ENCODE measurements around the gene FOXP1.

FOXP1 gene

DNA sequence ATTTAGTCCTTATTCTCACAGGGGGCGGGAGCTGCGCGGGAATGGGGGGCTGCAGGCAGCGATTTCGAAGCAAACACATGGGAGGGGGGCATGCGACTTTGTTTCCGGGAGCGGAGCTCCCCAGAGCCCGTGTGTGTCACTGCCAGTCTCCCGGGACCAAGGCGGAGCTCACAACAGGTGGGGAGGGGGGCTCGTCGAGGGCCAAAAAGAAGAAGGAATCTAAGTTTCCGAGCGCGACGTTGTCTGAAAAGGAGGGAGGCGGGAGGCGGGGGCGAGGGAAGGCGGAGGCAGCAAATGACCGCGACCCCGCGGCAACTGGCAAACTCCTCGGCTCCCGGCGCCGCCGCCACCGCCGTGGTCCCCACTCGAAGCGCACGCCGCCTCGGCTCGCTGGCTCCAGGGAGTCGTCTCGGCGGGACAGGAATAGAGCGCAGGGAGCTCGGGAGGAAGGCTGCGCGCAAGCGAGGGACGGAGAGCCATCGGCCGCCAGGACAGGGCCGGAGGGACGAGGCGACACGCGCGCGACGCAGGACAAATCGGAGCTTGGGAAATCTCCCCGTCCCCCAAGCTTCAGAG is 1.4 kb downstream of the FOXP1 start:
- DNase-seq (ENCODE audit: insufficient read length, low spot score) = peak; percentile 18

DNA sequence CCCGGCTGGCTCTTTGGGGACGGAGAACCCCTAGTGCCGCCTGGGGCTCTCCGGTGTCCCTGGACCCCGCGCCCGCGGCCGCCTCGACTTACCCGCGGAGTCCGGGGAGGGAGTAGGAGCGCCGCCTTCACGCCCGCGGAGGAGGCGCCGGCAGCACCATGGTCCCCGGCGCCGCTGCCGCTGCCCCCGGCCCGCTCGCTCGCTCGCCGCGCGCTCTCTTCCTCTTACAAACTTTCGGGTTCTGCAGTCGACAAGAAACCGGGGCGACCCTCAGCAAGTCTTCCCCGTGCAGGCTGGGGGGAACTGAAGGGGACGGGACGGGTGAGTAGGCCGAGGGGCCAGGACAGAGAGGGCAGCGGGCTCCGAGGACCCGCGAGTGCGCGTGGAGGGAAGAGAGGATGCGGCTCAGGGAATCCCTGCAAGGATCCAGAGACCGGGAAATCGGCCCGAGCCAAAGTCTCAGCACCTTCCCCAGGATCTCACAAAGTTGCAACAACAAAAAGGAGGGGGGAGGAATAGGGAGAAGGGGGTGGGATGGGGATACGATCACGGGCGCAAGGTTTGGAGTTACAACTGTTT is 2.0 kb downstream of the FOXP1 start:
- DNase-seq (ENCODE audit: insufficient read length, low spot score) = peak; percentile 20
- FAIRE-seq = no peak

More for the DNA sequence above, 1.4 kb downstream of the FOXP1 start:
- peak; percentile 31 for TF ChIP-seq POLR2A (IDR thresholded peaks at IDR 0.05; ENCODE audit: low read depth, low read length)
- no peak for FAIRE-seq

DNA sequence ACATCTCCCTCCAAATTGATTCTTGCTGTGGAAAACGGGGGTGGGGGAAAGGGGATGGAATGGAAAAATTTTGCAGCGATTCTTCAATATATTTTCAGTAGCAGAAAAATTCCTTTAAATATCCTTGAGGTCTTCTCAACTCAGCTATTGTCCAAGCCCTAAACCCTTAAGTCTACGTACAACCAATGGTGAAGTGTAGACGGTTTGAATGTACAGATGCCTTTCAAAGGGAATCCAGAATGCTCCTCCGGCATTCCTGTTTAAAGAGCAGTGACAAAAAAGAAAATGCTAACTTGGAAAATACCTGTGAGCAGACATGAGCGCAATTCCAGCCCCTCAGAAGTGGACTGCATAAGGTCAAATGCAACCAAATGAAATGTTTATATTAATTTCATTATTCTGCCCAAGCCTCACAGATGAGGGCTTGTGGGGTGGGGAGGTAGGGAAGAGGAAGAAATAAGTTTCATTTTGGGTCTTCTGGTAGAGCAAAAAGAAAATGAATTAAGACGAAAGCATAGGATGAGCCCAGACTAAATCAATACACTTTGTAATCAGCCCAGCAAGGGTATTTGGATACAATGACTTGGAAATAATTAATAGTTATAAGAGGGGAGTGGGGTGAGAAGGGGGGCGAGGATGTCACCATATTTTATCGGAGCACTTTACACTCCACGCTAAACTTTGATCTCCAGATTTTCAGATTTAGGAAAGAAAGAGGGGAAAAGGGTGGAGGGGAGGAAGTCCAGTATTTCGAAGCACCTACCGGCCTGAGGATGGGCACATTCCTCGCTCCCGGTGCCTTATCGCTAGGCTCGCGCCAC is 2.7 kb downstream of the FOXP1 start:
- DNase-seq (ENCODE audit: insufficient read length, low spot score) (no peak), FAIRE-seq (no peak)
- no peak for TF ChIP-seq POLR2A (IDR thresholded peaks at IDR 0.05; ENCODE audit: low read depth, low read length)

More for the DNA sequence above, 2.0 kb downstream of the FOXP1 start:
- no peak for TF ChIP-seq POLR2A (IDR thresholded peaks at IDR 0.05; ENCODE audit: low read depth, low read length)

DNA sequence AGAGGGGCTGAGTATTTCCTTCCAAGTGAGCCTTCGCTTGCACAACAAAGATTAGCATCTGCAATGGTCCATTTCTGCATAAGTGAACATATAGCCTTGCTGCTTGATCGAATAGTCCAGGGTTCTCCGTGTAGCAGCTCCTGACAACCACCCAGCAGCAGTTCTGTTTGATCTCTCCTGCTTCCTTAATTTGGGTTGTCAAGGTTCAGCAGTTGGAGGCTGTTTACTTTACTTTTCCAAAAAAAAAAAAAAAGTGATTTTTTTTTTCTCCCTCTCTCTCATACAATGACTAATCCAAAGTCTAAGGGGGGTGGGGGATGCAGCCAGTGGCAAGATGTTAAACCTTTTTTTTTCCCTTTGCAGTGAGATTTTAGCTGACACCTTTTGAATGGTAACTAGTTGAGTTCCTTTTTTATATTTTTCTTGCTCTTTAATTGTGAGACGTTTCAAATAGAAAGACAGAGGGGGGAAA is 3.6 kb downstream of the FOXP1 start:
- DNase-seq (ENCODE audit: insufficient read length, low spot score) = no peak
- TF ChIP-seq POLR2A (IDR thresholded peaks at IDR 0.05; ENCODE audit: low read depth, low read length) = no peak
- FAIRE-seq = no peak

DNA sequence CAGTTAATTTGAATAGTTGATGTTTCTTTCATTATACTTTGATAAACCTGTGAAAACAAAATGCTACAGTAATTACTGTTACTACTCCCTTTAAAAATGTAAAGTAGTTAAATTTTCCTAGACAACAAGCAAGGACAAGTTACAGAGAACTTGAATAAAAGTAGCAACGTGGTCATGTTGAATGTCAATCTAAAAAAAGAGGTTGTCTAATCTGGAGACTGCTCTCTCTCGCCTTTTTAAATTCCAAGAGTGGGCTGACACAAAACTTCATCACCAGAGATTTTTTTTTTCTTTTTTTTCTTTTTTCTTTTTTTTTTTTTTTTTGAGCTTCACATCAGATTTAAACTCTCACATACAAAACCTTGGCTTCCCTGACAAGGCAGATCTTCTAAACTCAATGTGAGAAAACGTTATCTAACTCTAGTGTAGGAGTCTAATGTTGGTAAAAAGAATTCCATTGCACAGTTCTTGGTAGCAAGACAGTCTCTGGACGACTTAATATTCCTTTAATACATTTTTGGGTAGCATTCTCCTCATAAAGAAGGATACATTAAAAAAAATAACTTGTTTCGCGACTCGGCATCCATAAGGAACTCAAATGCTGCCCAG is 4.1 kb downstream of the FOXP1 start:
- DNase-seq (ENCODE audit: insufficient read length, low spot score) (no peak), FAIRE-seq (no peak)
- no peak for TF ChIP-seq POLR2A (IDR thresholded peaks at IDR 0.05; ENCODE audit: low read depth, low read length)

DNA sequence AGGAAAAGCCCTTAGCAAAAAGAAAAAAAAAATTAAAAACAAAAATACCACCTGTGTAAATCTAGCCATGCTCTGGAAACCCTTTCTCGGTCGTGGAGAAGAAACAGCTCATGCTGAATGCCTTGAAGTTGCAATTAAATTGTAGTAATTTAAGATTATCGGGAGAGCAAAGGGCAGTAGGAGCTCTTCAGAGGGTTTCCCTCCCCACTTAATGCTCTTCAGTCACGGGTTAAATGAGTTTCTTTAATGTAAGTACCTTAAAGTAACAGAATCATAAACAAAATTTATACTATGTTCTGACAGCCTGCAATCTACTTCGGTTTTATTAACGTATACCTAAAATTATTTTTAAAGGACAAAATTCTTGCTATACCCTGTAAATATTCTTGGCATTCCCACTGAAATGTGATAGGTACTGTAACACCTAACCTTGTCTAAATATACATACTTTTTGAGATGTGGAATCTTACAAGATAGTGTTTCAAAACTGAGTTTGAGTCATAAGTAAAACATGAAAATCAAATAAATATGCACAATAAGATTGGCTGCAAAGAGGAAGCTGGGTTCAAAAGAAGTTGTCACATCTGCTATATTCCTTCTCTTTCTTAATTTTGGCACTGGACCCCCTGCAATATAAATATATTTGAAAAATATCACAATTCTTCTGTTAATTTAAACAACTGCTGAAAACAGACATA is 5.3 kb downstream of the FOXP1 start:
- no peak for FAIRE-seq
- no peak for TF ChIP-seq POLR2A (IDR thresholded peaks at IDR 0.05; ENCODE audit: low read depth, low read length)
- no peak for DNase-seq (ENCODE audit: insufficient read length, low spot score)

DNA sequence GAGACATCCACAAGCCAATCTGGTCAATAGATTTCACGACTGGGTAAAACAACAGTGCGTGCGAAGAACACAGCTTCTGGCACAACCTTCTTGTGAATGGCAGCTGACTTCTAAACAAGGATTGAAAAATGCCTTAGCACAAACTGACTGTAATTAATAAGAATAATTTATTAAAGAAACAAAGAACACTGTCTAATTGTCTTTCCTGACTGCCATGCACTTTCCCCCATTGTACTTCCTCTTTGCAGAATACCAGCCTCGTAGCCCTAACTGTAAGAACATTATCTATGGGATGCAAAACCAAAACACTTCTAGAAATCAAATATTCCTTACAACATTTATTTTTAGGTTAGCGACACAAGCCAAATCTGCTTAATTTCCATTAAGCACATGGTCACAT is 6.5 kb downstream of the FOXP1 start:
- no peak for TF ChIP-seq POLR2A (IDR thresholded peaks at IDR 0.05; ENCODE audit: low read depth, low read length)
- no peak for DNase-seq (ENCODE audit: insufficient read length, low spot score)
- FAIRE-seq = no peak

DNA sequence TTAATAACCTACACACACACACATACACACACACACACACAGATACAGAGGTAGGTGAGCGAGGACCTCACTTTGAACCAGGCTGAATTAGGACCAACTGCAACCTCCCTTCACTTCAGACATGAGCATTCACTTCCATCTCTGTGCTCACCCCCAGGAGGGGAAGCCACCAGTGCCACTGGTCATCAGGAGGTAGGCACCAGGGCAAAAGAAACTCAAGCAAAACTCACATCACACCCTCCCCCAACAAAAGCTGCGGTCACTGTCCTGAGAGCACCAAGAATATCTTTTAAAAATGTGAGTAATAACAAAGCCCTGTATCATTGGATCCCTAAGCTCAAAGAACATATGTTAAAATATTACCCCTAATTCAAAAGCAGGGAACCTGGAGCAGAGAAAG is 8.1 kb downstream of the FOXP1 start:
- no peak for FAIRE-seq
- no peak for TF ChIP-seq POLR2A (IDR thresholded peaks at IDR 0.05; ENCODE audit: low read depth, low read length)
- no peak for DNase-seq (ENCODE audit: insufficient read length, low spot score)

DNA sequence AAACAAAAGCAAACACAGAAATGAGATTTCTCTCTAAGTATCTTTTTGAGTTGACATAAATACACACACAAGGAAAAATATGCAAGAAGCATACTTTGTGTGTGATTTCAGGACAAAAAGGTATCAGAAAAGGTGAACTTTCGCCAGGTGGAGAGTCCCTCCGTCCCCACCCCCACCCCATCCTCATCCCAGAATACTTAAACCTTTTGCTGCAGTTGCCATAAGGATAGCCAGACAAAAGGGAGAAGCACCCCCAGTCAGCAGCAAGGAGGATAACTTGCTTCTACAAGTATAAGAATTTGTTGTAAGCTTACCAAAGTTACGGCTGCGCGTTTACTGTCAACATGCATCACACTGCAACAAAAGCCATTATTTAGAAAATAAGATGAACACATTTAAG is 10.3 kb downstream of the FOXP1 start:
- FAIRE-seq = no peak
- TF ChIP-seq POLR2A (IDR thresholded peaks at IDR 0.05; ENCODE audit: low read depth, low read length) = no peak
- no peak for DNase-seq (ENCODE audit: insufficient read length, low spot score)

DNA sequence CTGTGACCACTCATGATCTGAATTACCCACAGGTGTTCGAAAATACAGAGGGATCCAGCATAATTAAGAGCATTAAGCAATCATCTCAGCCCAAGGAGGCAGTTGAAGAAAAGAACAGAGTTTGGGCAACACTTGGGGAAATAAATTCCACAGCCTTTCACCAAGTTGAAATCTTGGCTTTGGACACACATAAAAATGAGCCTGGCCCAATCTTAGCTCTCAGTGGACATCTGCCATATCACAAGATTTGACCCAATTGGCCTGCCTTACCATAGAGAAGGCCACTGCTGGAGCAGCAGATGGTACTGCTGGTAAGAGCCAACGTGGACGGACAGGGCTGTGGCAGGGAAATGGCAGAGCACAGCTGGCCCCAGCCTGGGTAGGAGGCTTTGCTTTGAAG is 13.0 kb downstream of the FOXP1 start:
- FAIRE-seq (no peak), DNase-seq (ENCODE audit: insufficient read length, low spot score) (no peak)
- no peak for TF ChIP-seq POLR2A (IDR thresholded peaks at IDR 0.05; ENCODE audit: low read depth, low read length)

DNA sequence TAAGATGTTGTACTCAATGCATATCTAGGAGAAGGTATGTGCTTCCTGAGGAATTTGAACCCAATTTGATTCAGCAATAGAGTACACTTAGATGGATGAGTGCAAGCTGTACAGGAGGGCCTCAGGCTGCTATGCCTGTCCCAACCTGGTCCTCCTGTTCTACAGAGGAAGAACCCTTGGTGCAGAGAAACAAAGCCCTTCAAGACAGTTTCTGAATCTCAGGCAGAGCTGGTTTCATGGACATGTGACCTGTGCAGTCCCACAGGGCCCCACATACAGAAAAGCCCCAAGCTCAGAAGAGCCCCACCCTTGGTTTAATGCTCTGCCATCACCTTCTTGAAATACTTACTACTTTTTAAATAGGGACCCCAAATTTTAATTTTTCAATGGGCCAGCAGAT is 15.3 kb downstream of the FOXP1 start:
- DNase-seq (ENCODE audit: insufficient read length, low spot score) (no peak), FAIRE-seq (no peak)

DNA sequence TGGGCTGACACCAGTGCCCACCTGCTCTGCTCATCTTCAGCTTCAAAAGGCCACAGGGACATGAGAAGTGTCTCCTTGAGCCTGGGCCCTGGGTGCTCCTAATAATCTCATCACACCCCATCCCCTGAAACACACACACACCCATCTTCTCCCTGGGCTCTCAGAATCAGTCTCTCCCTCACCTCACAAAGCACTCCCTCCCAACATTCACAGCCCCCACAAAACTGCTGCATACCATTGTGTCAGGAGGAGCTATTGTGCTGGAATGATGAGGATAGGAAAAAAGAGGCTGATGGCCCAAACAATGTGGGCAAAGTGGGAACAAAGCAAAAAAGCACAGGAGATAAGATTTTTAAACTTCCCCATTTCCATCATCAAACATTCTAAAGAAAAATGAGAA is 16.8 kb downstream of the FOXP1 start:
- DNase-seq (ENCODE audit: insufficient read length, low spot score) = no peak
- TF ChIP-seq POLR2A (IDR thresholded peaks at IDR 0.05; ENCODE audit: low read depth, low read length) = no peak
- FAIRE-seq = no peak

More for the DNA sequence above, 15.3 kb downstream of the FOXP1 start:
- TF ChIP-seq POLR2A (IDR thresholded peaks at IDR 0.05; ENCODE audit: low read depth, low read length) = no peak

DNA sequence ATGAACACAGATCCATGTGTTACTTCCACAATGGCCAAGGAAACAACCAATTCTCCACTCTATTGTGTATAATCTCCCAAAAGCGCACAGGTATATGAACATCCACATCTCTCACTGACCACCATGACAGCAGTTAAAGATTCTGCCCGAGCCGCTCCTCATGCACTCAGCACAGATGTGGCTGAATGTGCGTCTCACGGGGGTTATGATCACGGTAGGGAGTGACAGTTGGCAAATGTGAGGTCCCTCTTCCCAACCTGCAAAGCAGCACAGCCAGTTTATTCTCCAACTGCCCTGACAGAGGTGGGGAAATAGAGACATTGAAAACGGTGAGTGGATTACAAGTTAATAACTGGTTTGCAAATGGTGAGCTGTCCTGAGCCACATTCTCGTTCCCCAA is 17.6 kb downstream of the FOXP1 start:
- no peak for DNase-seq (ENCODE audit: insufficient read length, low spot score)
- TF ChIP-seq POLR2A (IDR thresholded peaks at IDR 0.05; ENCODE audit: low read depth, low read length) = no peak
- no peak for FAIRE-seq

DNA sequence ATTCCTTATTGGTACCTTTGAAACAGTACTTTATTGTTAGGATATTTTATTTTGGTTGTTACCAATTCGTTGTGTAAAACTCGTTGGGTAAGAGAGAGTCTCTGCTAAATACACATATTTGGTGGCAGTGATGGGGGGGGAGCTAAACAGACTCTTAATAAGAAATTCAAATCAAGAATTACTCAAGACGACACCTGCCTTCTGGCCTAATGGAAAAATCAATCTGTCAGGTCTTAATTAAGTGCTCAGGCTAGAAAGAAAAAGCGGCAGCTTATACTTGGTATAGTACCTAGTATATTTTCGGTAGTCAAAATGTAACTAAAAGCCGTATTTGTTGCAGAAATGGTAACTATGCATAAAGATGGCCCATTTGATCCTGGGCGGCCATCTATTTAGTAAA is 18.2 kb downstream of the FOXP1 start:
- FAIRE-seq (no peak), DNase-seq (ENCODE audit: insufficient read length, low spot score) (no peak)
- TF ChIP-seq POLR2A (IDR thresholded peaks at IDR 0.05; ENCODE audit: low read depth, low read length) = no peak
